DMS153 (cell line): ENCODE data around the gene EYA3.

Source experiments
- DNase-seq: peaks from one replicate; lab custom pipeline; 2025; lab: John Stamatoyannopoulos, UW

The EYA3 gene

DNA sequence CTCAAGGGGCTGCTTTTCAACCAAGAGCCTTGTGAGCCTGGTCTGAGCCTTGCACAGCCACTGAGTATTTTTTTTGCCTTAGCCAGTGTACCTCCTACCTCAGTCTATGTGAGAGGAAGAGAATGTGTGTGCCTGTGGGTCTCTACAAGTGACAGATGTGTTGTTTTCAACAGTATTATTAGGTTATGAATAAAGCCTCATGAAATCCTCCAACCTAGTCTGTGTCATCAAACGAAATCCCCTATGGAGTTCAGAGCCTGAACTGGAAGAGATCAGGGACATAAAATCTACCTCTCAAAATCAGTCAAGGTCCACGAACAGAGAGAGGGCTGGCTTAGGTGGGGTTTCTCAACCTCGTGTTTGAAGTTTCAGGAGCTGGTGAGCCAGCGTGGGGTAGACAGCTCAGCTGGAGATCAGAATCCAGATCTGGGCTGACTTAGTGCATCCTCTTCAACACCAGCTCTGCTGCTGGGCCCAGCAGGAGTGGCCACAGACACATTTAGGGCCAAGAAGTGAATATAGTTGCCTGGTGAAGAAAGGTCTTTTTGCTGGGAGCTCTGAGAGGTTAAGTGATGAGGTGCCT is 120.4 kb downstream of the EYA3 start:
- no peak for DNase-seq

DNA sequence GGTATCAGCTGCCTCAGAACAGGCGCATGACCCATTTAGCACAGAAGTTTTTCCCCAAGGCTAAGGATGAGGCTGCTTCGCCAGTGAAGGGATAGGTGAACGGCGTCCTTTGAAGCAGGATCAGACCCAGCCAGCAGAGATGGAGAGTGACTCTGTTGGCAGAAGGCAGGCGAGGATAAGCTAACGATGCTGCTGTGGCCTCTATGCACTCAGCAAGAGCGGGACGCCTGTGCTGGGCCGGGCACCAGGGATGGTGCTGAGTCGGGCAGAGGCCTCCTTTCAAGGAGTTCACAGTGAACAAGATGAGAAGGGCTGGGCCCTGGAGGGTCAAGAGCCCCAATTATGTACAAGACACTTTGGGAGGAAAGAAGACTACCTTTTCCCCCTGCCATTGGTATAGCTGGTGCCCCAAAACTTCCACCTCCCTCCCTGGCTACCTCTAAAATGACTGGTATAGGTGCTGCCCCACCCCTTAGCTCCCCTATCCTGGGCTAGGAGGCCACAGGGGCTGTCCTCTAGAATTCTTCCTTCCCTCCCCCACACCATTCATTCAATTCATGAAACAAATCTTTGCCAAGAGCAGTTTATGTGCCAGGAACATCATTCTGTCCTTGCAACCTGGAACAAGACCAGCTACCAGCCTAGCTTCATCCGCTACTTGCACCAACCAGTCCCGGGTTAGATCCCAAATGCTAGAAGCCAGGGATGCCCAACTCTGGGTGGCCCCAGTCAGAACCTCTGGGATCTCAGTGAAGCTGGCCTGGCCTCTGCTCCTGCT is 121.1 kb downstream of the EYA3 start:
- DNase-seq, result no peak

DNA sequence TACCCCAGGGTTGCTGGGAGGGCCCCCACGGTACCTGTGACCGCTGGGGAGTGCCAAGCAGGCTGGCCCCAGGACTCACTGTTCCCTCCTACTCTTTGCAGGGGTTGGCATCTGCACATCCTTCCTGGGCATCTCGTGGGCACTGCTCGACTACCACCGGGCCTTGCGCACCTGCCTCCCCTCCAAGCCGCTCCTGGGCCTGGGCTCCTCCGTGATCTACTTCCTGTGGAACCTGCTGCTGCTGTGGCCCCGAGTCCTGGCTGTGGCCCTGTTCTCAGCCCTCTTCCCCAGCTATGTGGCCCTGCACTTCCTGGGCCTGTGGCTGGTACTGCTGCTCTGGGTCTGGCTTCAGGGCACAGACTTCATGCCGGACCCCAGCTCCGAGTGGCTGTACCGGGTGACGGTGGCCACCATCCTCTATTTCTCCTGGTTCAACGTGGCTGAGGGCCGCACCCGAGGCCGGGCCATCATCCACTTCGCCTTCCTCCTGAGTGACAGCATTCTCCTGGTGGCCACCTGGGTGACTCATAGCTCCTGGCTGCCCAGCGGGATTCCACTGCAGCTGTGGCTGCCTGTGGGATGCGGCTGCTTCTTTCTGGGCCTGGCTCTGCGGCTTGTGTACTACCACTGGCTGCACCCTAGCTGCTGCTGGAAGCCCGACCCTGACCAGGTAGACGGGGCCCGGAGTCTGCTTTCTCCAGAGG is 121.9 kb downstream of the EYA3 start:
- DNase-seq, result no peak

DNA sequence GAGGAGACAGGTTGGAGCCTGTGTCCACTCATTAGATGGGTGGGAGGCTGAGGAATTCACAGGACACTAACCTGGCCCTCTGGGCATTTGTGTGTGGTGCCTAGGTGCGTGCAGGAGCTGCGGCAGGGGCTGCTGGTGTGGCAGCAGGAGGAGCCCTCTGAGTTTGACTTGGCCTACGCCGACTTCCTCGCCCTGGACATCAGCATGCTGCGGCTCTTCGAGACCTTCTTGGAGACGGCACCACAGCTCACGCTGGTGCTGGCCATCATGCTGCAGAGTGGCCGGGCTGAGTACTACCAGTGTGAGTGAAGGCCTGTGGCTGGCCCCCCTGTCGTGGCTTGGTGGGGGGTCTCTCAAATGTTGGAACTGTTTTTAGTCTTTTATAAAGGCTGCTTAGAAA is 125.0 kb downstream of the EYA3 start:
- no peak for DNase-seq

DNA sequence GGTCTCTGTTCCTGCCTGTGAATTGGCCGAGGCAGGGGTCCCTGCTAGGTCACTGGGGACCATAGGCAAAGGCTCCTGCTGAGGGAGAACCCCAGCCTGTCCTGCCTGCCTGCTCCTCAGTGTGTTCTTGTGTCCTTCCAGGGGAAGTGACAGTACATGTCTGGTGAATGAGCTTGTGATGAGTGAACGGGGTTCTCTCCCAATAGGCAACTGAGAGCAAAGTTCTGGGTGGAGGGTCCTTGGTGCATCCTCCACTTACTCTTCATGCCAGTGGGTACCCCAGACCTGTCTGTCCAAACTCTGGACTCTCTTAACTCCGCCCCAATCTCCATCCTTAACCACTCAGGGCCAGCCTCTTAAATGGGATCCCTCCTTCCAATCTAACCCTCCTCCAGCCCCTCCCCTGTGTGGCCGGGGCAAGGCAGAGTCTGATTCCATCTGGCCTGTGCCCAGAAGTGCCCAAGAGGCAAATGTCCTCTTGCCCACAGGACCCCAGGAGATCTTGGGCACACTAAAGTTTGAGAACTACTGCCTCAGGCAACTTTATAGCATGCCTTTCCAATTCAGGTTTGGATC is 126.7 kb downstream of the EYA3 start:
- DNase-seq, result no peak

DNA sequence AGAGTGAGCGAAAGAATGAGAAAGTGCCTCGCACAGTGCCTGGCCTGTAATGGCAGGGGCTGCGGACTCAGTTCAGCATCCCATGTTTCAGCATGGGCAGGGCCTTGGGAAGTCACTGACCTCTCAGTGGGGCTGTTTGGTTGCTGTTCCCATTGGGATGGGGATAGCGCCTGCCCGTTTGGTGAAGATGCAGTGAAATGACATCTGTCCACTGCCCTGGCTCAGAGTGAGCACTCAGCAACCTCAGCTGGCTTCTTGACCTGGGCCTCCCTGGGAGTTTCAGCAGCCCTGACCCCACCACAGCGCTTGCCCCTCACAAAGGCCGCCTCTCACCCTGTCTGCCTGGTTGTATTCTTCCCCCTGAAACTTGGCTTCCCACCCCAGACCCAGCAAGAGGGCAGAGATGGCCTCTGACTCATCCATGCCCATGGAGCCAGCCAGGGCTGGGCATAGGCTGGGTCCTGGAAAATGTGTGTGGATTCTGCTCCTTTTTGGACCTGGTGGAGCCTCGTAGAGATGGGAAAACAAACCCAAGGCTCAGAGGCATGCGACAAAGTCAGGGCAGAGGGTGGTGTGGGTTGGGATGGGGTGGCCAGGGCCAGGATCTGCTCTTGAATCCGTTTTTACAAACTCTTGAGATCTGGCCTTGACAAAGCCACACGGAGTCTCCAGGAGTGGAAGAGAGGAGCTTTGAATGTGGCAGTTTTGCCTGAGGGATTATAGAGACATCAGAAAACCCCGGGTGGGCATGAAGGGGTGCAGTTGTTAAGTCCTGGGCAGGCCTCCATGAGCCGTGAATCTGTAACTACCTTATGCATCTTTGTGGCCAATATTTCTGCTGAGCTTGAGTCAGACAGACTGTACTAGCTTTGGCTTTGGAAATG is 127.4 kb downstream of the EYA3 start:
- no peak for DNase-seq

DNA sequence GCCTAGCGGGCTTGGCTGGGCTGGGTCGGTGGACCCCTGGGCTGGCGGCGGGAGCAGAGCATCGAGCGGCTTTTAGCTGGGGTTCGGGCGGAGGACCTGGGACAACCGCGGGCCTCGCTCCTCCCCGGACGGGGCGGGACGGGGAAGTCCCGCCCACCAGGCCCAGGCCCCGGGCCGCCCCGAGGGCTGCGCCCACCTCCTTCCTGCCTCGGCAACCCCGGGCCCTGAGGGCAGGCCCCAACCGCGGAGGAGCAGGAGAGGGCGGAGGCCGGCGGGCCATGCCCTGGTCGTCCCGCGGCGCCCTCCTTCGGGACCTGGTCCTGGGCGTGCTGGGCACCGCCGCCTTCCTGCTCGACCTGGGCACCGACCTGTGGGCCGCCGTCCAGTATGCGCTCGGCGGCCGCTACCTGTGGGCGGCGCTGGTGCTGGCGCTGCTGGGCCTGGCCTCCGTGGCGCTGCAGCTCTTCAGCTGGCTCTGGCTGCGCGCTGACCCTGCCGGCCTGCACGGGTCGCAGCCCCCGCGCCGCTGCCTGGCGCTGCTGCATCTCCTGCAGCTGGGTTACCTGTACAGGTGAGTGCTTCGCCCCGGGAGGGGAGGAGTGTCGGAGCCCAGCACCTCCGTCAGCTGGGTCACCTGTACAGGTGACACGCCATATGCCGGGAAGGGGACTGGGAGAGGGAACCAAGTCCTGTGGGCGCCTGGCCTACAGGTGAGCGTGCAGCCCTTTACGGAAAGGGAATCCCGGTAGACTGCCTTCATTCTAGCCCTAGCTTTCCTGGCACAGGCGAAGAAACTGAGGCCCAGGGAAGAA is 128.4 kb downstream of the EYA3 start, which contains the start of gene XKR8:
XKR8 (plus strand) TSS at position 182 of the 812 bp plus-strand sequence; CDS start at position 279, 97 bp downstream.
- DNase-seq, result peak; percentile 92

DNA sequence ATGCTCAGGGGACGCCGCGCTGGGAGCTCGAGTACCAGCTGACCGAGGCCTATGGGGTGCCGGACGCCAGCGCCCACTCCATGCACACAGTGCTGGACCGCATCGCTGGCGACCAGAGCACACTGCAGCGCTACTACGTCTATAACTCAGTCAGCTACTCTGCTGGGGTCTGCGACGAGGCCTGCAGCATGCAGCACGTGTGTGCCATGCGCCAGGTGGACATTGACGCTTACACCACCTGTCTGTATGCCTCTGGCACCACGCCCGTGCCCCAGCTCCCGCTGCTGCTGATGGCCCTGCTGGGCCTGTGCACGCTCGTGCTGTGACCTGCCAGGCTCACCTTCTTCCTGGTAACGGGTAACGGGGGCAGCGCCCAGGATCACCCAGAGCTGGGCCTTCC is 129.9 kb downstream of the EYA3 start:
- DNase-seq, result peak; percentile 91

DNA sequence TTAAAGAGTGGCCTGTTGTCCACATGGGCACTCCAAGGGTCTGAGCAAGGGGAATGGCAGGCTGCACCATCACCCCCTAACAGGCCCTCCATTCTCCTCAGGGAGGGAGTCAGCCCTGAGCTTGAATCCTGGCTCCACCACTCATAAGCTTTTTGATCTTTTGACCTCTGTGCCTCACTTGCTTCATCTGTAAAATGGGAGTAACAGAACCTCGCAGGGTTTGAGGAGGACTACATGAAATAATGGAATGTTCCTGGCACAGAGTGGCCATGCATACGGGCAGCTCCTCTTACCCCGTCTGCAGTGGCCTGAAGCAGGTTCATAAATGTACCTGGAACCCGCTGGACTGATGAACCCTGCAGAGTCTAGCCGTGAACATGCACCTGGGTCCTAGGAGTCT is 130.8 kb downstream of the EYA3 start:
- no peak for DNase-seq

DNA sequence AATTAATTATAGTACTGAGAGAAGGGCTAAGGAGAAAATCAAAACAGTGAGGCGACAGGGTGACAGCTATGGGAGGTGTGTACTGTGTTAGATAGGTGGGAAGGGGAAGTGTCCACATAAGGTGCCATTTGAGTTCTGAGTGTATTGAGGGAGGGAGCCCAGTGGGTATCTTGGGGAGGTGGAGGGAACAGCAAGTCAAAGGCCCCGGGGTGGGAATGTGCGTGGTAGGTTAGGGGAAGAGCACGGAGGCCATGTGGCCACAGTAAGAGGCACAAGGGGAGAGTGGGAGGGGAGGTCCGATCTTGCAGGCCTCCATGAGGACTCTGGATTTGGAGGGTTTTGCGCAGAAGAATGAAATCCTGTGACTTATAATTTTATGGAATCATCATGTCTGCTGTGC is 131.6 kb downstream of the EYA3 start:
- no peak for DNase-seq

DNA sequence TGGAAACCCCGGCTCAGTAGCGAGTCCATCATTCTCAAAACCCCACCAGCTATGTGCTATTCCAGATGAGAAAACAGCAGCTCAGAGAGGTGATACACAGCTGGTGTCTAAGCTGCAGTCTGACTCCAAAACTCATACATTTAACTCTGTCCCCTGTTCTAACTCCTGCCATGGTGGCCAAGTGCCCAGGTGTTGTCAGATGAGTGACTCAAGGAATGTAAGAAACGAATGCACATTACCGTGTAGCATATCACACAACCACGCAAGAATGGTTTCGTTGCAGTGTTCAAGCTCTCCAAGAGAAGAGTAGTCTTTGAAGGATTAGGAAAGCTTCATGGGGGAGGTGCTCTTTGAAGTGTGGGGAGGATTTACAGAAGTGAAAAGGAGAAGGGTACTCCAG is 133.3 kb downstream of the EYA3 start:
- no peak for DNase-seq

DNA sequence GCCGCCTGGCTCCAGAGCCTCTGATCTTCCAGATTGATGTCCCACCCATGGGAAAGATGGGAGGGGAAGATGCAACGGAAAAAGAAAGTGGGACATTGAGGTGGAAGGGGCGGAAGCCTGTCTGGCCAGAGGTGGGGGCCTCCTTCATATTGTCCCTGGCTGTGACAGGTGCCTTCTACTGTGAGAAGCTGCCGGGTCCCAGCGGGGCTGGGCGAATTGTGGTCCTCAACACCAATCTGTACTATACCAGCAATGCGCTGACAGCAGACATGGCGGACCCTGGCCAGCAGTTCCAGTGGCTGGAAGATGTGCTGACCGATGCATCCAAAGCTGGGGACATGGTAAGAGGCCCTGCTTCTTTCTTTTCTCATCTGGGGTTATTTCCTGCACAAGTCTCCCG is 134.2 kb downstream of the EYA3 start:
- no peak for DNase-seq

DNA sequence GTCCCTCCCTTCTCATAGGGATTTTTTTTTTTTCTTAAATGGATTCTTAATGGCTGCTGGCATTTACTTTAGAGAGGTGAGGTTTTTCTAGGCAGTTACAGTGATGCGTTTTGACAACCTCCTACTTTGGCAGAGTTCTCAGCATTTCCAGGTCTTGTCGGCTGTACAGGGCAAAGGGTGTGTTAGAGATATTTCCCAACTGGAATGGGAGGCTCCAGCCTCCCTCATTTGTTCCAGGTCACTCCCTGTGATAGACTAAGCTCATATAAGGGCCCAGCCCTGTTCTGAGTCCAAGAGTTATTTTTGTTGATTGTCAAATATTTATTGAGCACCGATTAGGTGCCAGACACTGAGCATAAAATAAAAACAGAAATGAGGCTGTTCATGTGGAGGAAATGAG is 136.3 kb downstream of the EYA3 start:
- no peak for DNase-seq

DNA sequence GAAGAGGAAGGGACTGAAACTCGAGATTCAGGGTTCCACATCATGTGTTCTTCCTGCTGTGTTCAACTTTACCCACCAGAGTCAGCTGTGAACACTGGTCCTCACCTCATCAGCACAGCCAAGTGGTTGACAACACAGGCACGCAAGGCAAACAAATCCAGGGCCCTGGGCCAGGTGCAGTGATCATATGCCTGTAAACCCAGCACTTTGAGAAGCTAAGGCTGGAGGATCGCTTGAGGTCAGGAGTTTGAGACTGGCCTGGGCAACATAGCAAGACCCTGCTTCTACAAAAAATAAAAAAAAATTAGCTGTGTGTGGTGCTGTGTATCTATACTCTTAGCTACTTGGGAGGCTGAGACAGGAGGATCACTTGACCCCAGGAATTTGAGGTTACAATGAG is 137.0 kb downstream of the EYA3 start:
- peak; percentile 18 for DNase-seq

DNA sequence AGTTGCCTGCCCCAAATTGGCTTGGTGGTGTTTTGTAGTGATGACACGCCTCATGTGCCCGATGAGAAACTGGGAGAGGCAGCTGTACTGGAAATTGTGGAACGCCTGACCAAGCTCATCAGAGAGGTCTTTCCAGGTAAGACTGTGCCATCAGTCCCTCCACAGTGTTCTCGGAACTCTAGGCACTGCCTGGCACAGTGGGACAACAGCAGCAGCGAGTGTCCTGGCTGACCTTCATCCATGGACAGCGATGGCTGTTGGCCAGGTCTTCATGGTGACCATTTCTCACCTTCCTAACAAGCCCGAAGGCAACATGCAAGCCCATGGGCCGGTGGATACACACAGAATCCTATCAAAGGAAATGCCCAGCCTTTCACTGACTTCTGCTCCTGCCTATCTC is 139.4 kb downstream of the EYA3 start:
- DNase-seq, result no peak

DNA sequence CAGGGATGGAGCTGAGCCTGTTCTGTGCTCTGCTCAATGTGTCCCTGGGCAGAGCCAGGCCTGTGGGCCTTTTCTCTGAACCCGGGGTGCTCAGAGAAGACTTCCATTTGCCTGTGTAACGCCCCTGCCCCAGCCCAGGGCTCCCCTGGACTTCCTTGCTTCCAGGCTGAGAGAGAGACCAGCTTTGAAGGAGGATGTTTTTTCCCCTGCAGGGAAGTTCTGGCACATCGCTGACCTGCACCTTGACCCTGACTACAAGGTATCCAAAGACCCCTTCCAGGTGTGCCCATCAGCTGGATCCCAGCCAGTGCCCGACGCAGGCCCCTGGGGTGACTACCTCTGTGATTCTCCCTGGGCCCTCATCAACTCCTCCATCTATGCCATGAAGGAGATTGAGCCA is 143.4 kb downstream of the EYA3 start:
- no peak for DNase-seq

DNA sequence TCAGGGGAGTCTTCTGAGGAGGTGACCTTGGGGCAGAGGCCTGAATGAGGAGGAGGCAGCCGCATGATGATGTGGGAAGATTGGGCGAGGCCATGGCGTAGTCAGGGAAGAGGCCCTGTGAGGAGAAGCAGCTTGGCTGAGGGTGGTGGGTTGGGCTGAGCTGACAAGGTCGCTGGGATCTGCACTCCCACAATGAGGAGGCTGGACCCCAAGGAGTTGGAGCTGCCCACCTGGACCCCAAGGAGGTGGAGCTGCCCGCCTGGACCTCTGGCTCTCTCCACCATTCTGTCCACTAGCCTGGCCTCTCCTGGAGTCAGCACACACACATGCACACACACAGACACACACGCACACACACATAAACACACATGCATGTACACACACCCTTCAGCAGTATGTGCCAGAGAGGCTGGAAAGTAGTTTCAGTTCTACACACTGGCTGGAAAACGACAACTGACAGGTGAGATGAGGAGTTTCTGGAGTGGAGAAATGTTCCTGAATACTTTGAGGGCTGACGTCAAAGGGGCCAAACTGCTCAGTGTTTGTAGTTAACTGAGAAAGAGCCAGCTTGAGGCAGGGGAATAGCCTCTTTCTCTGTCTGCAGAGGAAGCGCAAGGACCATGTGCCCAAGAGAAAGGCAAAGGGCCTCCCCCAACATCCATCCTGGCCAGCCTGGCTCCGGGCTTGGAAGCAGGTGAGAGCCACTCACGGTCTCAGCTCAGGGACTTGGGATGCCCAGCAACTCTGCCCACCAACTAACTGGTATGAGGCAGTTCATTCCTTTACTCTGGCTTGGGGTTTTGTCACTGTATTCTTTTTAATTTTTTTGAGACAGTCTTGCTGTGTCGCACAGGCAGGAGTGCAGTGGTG is 146.5 kb downstream of the EYA3 start:
- DNase-seq, result no peak

DNA sequence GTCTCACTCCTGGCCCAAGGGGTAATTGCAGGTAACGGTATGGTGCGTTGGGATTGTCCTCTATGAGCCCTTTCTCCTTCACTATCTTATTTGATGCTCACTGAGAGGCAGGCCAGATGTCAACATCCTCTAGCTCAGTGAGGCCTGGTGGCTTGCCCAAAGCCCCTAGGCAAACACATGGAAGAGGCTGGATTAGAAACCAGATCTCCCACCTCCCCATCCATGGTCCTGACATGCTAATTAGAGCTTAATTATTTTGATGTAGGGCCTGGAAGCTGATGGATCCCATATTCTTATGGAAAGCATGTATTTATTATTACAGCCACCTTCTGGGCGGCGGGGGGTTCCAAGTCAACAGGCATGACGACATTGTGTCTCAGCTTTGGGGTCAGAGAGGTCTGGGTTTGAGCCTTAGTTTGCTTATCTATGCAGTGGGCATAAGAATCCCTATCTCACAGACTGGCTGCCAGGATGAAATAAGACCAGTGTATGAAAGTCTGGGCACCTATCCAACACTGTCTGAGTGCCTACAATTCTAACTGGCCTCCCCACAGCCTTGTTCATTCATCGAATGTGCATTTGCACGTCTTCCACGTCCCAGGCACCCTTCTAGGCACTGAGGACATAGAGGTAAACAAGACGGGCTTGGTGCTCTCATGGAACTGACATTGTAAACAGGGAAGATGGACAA is 147.4 kb downstream of the EYA3 start:
- no peak for DNase-seq

DNA sequence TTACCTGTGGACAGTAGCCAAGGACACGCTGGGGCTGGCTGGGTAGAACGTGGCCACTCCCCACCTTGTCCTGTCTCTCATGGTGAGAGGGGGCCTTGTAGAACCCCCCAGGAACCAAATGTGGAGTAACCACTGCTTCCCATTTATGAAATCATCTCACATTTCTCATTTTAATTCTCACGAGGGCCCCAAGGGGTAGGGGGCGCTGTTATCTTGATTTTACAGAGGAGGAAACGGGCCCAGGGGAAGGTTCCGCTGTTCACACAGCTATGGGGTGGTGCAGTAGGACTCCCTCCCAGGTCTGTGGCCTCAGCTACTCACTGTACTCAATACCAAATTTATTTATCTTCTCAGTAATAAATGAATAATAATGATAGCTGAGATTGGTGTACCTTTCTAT is 148.1 kb downstream of the EYA3 start:
- peak; percentile 35 for DNase-seq
